Measurements from ENCODE around the gene BABAM2. TPM values are rescaled to one million over a fixed set of nuclear protein-coding genes. Genes with fewer than 3 reads are reported as not detected.
A peak's percentile ranks its signal among the peaks of the same experiment; 100 is the strongest.

The BABAM2 gene
- total RNA-seq, 1 donor from 2014 or later = 34.6 TPM

DNA sequence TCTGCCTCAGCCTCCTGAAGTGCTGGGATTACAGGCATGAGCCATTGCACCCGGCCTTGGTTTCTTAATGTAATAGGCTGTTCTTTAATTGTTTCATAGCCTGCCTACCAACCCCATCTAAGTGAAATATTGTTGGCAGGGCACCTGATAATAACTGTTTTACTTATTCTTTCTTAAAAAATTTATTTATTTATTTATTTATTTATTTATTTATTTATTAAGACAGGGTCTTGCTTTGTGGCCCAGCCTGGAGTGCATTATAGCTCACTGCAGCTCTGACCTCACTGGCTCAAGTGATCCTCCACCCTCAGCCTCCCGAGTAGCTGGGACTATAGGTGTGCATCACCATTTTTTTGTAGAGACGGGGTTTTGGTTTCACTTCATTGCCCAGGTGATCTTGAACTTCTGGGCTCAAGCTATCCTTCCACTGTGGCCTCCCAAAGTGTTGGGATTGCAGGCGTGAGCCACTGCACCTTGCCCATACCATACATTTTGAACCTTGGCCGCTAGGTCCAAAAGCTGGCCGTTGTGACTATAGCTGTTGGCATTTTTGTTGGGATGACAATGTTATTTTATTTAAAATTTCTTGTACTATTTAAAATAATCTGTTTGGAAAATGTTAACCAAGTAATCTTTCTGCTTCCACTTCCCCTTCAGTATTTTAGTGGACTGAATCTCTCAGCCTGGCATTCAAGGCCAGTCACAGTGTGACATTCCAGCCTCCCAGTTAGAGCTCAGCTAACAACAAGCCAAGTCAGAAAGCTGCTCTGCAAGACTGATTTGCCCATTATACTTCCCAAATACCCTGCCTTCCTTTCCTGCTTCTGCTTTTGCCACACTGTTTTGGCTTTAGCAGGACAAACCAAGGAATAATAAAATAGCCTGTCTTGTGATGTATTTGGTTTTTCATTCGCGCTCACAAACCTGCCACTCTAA is 52.4 kb downstream of the BABAM2 start:
- H3K4me1 Mint-ChIP-seq = peaks cover 3% of the 10 kb centered on the region
- no peaks in the 10 kb centered on the region for H3K36me3 Mint-ChIP-seq
- no peaks in the 10 kb centered on the region for H3K27me3 ChIP-seq
- no peak for DNase-seq (ENCODE audit: low spot score)
- H3K27me3 Mint-ChIP-seq (ENCODE audit: insufficient read depth, low read depth) = no peaks in the 10 kb centered on the region
- no peak overlapping the region for H2AFZ ChIP-seq (replicated peaks)
- no peaks in the 10 kb centered on the region for H3K79me2 ChIP-seq (ENCODE audit: low read depth)
- H3K4me1 ChIP-seq = no peaks in the 10 kb centered on the region
- H3K36me3 ChIP-seq = no peaks in the 10 kb centered on the region
- H3K4me3 Mint-ChIP-seq = no peak overlapping the region
- TF ChIP-seq, protein P1, sequence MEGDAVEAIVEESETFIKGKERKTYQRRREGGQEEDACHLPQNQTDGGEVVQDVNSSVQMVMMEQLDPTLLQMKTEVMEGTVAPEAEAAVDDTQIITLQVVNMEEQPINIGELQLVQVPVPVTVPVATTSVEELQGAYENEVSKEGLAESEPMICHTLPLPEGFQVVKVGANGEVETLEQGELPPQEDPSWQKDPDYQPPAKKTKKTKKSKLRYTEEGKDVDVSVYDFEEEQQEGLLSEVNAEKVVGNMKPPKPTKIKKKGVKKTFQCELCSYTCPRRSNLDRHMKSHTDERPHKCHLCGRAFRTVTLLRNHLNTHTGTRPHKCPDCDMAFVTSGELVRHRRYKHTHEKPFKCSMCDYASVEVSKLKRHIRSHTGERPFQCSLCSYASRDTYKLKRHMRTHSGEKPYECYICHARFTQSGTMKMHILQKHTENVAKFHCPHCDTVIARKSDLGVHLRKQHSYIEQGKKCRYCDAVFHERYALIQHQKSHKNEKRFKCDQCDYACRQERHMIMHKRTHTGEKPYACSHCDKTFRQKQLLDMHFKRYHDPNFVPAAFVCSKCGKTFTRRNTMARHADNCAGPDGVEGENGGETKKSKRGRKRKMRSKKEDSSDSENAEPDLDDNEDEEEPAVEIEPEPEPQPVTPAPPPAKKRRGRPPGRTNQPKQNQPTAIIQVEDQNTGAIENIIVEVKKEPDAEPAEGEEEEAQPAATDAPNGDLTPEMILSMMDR (IDR thresholded peaks at IDR 0.05) = no peak
- TF ChIP-seq EZH2phosphoT487 (IDR thresholded peaks at IDR 0.05) (no peak), EZH2 (IDR thresholded peaks at IDR 0.05) (no peak)
- H3K27ac Mint-ChIP-seq = no peak overlapping the region
- no peaks in the 10 kb centered on the region for H3F3A ChIP-seq (ENCODE audit: low read depth)
- H3K4me3 ChIP-seq = no peak overlapping the region
- no peaks in the 10 kb centered on the region for H3K9me3 Mint-ChIP-seq
- H3K9me3 ChIP-seq (ENCODE audit: low read depth) = no peaks in the 10 kb centered on the region
- no peaks in the 10 kb centered on the region for H4K20me1 ChIP-seq (ENCODE audit: low read depth)
- no peak overlapping the region for H3K4me2 ChIP-seq
- H3K9ac ChIP-seq = no peak overlapping the region
- peak overlapping the region; percentile 18 for H3K27ac ChIP-seq

DNA sequence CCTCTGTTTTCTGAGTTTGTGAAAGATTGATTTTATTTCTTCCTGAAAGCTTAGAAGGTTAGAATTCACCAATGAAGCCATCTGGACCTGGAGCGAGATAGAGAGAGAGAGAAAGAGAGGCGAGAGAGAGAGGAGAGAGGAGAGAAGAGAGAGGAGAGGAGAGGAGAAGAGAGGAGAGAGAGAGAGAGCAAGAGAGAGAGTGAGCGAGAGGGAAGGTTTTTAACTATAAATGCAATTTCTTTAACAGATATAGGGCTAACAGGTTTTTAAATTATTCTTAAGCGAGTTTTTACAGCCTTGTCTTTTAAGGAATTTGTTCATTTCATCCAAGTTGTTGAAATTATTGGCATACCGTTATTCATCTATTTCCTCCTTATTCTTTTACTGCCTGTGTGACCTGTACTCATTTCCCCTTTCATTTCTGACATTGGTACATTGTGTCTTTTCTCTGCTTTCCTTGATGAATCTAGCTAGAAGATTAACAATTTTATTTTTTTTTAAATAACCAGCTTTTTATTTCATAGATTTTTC is 56.1 kb downstream of the BABAM2 start:
- no peak overlapping the region for H3K9ac ChIP-seq
- no peak for TF ChIP-seq EZH2phosphoT487 (IDR thresholded peaks at IDR 0.05)
- TF ChIP-seq, protein P1 (IDR thresholded peaks at IDR 0.05) = no peak
- no peak for TF ChIP-seq EZH2 (IDR thresholded peaks at IDR 0.05)
- no peaks in the 10 kb centered on the region for H3K4me1 ChIP-seq
- no peaks in the 10 kb centered on the region for H3F3A ChIP-seq (ENCODE audit: low read depth)
- Mint-ChIP-seq H3K4me3 (no peak overlapping the region), H3K27ac (no peak overlapping the region), H3K4me1 (peaks cover 3% of the 10 kb centered on the region), H3K36me3 (no peaks in the 10 kb centered on the region), H3K27me3 (ENCODE audit: insufficient read depth, low read depth) (no peaks in the 10 kb centered on the region), H3K9me3 (peaks cover 5% of the 10 kb centered on the region)
- H2AFZ ChIP-seq (replicated peaks) = no peak overlapping the region
- no peaks in the 10 kb centered on the region for H3K36me3 ChIP-seq
- no peaks in the 10 kb centered on the region for H3K27me3 ChIP-seq
- no peak for DNase-seq (ENCODE audit: low spot score)
- no peaks in the 10 kb centered on the region for H3K79me2 ChIP-seq (ENCODE audit: low read depth)
- H3K9me3 ChIP-seq (ENCODE audit: low read depth) = no peaks in the 10 kb centered on the region
- no peak overlapping the region for H3K4me2 ChIP-seq
- no peak overlapping the region for H3K4me3 ChIP-seq
- H4K20me1 ChIP-seq (ENCODE audit: low read depth) = no peaks in the 10 kb centered on the region
- no peak overlapping the region for H3K27ac ChIP-seq

DNA sequence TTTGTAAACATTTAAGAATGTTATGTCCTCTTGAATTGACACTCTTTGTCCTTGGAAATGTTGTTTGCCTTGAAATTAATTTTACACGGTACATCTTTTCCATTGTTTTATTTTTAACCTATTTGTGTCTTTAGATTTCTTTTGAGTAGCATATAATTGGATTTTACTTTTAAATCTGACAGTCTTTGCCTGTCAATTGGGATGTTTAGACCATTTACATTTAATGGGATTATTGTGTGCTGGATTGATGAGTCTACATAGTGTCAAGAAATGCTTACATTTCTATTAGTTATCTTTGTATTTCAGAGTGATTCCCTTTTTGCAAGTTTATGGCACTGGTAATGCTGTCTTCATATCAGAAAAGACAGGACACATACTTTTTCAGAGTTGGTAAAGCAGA is 61.5 kb downstream of the BABAM2 start:
- Histone ChIP-seq H3F3A (ENCODE audit: low read depth) (no peaks in the 10 kb centered on the region), H3K79me2 (ENCODE audit: low read depth) (no peaks in the 10 kb centered on the region), H2AFZ (replicated peaks) (no peak overlapping the region), H3K27me3 (no peaks in the 10 kb centered on the region), H3K4me1 (no peaks in the 10 kb centered on the region), H3K9me3 (ENCODE audit: low read depth) (no peaks in the 10 kb centered on the region), H4K20me1 (ENCODE audit: low read depth) (no peaks in the 10 kb centered on the region), H3K27ac (no peak overlapping the region), H3K4me2 (no peak overlapping the region), H3K36me3 (no peaks in the 10 kb centered on the region), H3K4me3 (no peak overlapping the region), H3K9ac (no peak overlapping the region)
- Mint-ChIP-seq H3K9me3 (peaks cover 7% of the 10 kb centered on the region), H3K4me1 (no peaks in the 10 kb centered on the region), H3K27me3 (ENCODE audit: insufficient read depth, low read depth) (no peaks in the 10 kb centered on the region), H3K4me3 (no peak overlapping the region), H3K27ac (no peak overlapping the region), H3K36me3 (no peaks in the 10 kb centered on the region)
- DNase-seq (ENCODE audit: low spot score) = no peak
- TF ChIP-seq, protein P1 (IDR thresholded peaks at IDR 0.05) = no peak

Data from neural progenitor cell (in vitro differentiated cells).